HEK293 (cell line): ENCODE measurements around the gene CNTFR.

Experiments used
- CTCF ChIA-PET: fragments of 350-600 bp; formaldehyde crosslinking; extraction: SDS; loops from one replicate; lab custom pipeline; 2021; ENCODE audit warnings: antibody characterized with exemption; lab: Yijun Ruan, JAX
- POLR2A ChIA-PET: fragments of 300-600 bp; formaldehyde crosslinking; extraction: SDS; loops from one replicate; lab custom pipeline; 2020; ENCODE audit warnings: antibody characterized with exemption, inconsistent platforms; lab: Yijun Ruan, JAX
- H3K27ac ChIP-seq: fragments of 200-500 bp; sonication (Bioruptor generic); 2 replicates; pipeline ENCODE4 v1.5.1; 2014; ENCODE audit warnings: low read depth, low read length, control low read depth, inconsistent platforms; ENCODE audit errors: extremely low read depth
- H3K36me3 ChIP-seq, 2 experiments: fragments of 200-500 bp in 1 of 2; sonication (Bioruptor generic) in 1 of 2; 1 replicate in 1 of 2; 2 replicates in 1 of 2; pipeline ENCODE4 v1.5.1; 2014 to 2017; ENCODE audit warnings: inconsistent platforms in 2 of 2, low read length in 2 of 2; ENCODE audit not compliant: control insufficient read depth in 2 of 2, insufficient read depth in 1 of 2
- H3K4me1 ChIP-seq: fragments of 200-500 bp; sonication (Bioruptor generic); 2 replicates; pipeline ENCODE4 v1.5.1; 2014; ENCODE audit warnings: mild to moderate bottlenecking, low read length, inconsistent platforms; ENCODE audit not compliant: control insufficient read depth, insufficient read depth
- H3K4me3 ChIP-seq: 2 replicates; pipeline ENCODE4 v1.5.1; 2011; ENCODE audit warnings: low read depth, mild to moderate bottlenecking, control low read depth, low read length, moderate library complexity
- H3K9me3 ChIP-seq: fragments of 200-500 bp; sonication (Bioruptor generic); 2 replicates; pipeline ENCODE4 v1.5.1; 2014; ENCODE audit warnings: low read depth, low read length, inconsistent platforms; ENCODE audit not compliant: control insufficient read depth, insufficient read depth
- GLIS1 ChIP-seq: fragments of 450-650 bp; formaldehyde crosslinking; IDR thresholded peaks from 2 replicates; pipeline ENCODE4 v1.5.1; 2016; ENCODE audit warnings: missing biosample characterization, missing genetic modification characterization
- GLIS2 ChIP-seq: fragments of 450-650 bp; formaldehyde crosslinking; IDR thresholded peaks from 2 replicates; pipeline ENCODE4 v1.5.1; 2016; ENCODE audit warnings: missing biosample characterization, missing genetic modification characterization
- KLF7 ChIP-seq: fragments of 450-650 bp; formaldehyde crosslinking; IDR thresholded peaks from 2 replicates; pipeline ENCODE4 v1.5.1; 2016; ENCODE audit warnings: missing biosample characterization, missing genetic modification characterization, borderline replicate concordance
- PRDM10 ChIP-seq: fragments of 450-650 bp; formaldehyde crosslinking; IDR thresholded peaks from 2 replicates; pipeline ENCODE4 v1.5.1; 2016; ENCODE audit warnings: missing biosample characterization, missing genetic modification characterization
- SCRT2 ChIP-seq: fragments of 450-650 bp; formaldehyde crosslinking; IDR thresholded peaks from 2 replicates; pipeline ENCODE4 v1.5.1; 2016; ENCODE audit warnings: missing biosample characterization, missing genetic modification characterization
- ZBTB17 ChIP-seq: fragments of 450-650 bp; formaldehyde crosslinking; IDR thresholded peaks from 2 replicates; pipeline ENCODE4 v1.5.1; 2016; ENCODE audit warnings: missing biosample characterization, missing genetic modification characterization
- ZBTB7A ChIP-seq: fragments of 450-650 bp; formaldehyde crosslinking; IDR thresholded peaks from 2 replicates; pipeline ENCODE4 v1.5.1; 2016; ENCODE audit warnings: low read depth, missing biosample characterization, missing genetic modification characterization
- ZFHX2 ChIP-seq: fragments of 450-650 bp; formaldehyde crosslinking; conservative IDR thresholded peaks from 2 replicates; pipeline ENCODE4 v1.5.1; 2016; ENCODE audit warnings: missing biosample characterization, missing genetic modification characterization
- ZIC2 ChIP-seq: fragments of 450-650 bp; formaldehyde crosslinking; IDR thresholded peaks from 2 replicates; pipeline ENCODE4 v1.5.1; 2016; ENCODE audit warnings: missing biosample characterization, missing genetic modification characterization
- ZNF2 ChIP-seq: fragments of 450-650 bp; formaldehyde crosslinking; IDR thresholded peaks from 2 replicates; pipeline ENCODE4 v1.5.1; 2016; ENCODE audit warnings: missing biosample characterization, missing genetic modification characterization
- ZNF211 ChIP-seq: fragments of 450-650 bp; formaldehyde crosslinking; IDR thresholded peaks from 2 replicates; pipeline ENCODE4 v1.5.1; 2016; ENCODE audit warnings: low read depth, missing biosample characterization, missing genetic modification characterization
- ZNF335 ChIP-seq: fragments of 450-650 bp; formaldehyde crosslinking; conservative IDR thresholded peaks from 2 replicates; pipeline ENCODE4 v1.5.1; 2016; ENCODE audit warnings: missing biosample characterization, missing genetic modification characterization
- ZNF341 ChIP-seq: fragments of 450-650 bp; formaldehyde crosslinking; IDR thresholded peaks from 2 replicates; pipeline ENCODE4; 2016; ENCODE audit warnings: low read depth, missing biosample characterization, missing genetic modification characterization
- ZNF37A ChIP-seq: fragments of 450-650 bp; IDR thresholded peaks from 2 replicates; pipeline ENCODE4 v1.5.1; 2018; ENCODE audit warnings: missing biosample characterization, missing genetic modification characterization
- ZNF585B ChIP-seq: fragments of 450-650 bp; formaldehyde crosslinking; IDR thresholded peaks from 2 replicates; pipeline ENCODE4 v1.5.1; 2016; ENCODE audit warnings: missing biosample characterization, missing genetic modification characterization
- ZNF843 ChIP-seq: fragments of 450-650 bp; formaldehyde crosslinking; IDR thresholded peaks from 2 replicates; pipeline ENCODE4 v1.5.1; 2016; ENCODE audit warnings: missing biosample characterization, missing genetic modification characterization
- ZSCAN4 ChIP-seq: fragments of 450-650 bp; formaldehyde crosslinking; IDR thresholded peaks from 2 replicates; pipeline ENCODE4 v1.5.1; 2017; ENCODE audit warnings: missing biosample characterization, missing genetic modification characterization
- TF ChIP-seq, protein P1 (sequence below): fragments of 450-650 bp; formaldehyde crosslinking; IDR thresholded peaks from 2 replicates; pipeline ENCODE4 v1.5.1; 2016; ENCODE audit warnings: missing biosample characterization, missing genetic modification characterization
- TF ChIP-seq, protein P2 (sequence below): fragments of 450-650 bp; formaldehyde crosslinking; IDR thresholded peaks from 2 replicates; pipeline ENCODE4 v1.5.1; 2016; ENCODE audit warnings: missing biosample characterization, missing genetic modification characterization
- TF ChIP-seq, protein P3 (sequence below): fragments of 450-650 bp; formaldehyde crosslinking; IDR thresholded peaks from 2 replicates; pipeline ENCODE4 v1.5.1; 2017; ENCODE audit warnings: missing biosample characterization, missing genetic modification characterization
- TF ChIP-seq, protein P4 (sequence below): fragments of 450-650 bp; IDR thresholded peaks from 2 replicates; pipeline ENCODE4 v1.5.1; 2018; ENCODE audit warnings: missing biosample characterization, mild to moderate bottlenecking, missing genetic modification characterization

The CNTFR gene, protein sequence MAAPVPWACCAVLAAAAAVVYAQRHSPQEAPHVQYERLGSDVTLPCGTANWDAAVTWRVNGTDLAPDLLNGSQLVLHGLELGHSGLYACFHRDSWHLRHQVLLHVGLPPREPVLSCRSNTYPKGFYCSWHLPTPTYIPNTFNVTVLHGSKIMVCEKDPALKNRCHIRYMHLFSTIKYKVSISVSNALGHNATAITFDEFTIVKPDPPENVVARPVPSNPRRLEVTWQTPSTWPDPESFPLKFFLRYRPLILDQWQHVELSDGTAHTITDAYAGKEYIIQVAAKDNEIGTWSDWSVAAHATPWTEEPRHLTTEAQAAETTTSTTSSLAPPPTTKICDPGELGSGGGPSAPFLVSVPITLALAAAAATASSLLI

GRCh38 chr9:34589636-34590380 lies at the start of gene CNTFR:
Gene CNTFR (minus strand): TSS chr9:34589724. CDS start chr9:34568981, 20,743 bp downstream.
- CTCF ChIA-PET: interaction anchor here (0.6 to 1.3 kb wide), 2 partner anchors 41 to 154 kb away, joined by 3 to 4 read pairs; no protein-coding TSS in a partner anchor
- no peaks in the 10 kb centered on the region for H3K4me1 ChIP-seq
- H3K9me3 ChIP-seq: no peaks in the 10 kb centered on the region
- H3K36me3 ChIP-seq: no peaks in the 10 kb centered on the region
- H3K4me3 ChIP-seq: peak within 1 kb of the TSS; percentile 44
- POLR2A ChIA-PET: no interaction called here
- peak within 1 kb of the TSS; percentile 44; the same call in 1 of the 2 replicates for H3K27ac ChIP-seq
- TF ChIP-seq, protein P1, sequence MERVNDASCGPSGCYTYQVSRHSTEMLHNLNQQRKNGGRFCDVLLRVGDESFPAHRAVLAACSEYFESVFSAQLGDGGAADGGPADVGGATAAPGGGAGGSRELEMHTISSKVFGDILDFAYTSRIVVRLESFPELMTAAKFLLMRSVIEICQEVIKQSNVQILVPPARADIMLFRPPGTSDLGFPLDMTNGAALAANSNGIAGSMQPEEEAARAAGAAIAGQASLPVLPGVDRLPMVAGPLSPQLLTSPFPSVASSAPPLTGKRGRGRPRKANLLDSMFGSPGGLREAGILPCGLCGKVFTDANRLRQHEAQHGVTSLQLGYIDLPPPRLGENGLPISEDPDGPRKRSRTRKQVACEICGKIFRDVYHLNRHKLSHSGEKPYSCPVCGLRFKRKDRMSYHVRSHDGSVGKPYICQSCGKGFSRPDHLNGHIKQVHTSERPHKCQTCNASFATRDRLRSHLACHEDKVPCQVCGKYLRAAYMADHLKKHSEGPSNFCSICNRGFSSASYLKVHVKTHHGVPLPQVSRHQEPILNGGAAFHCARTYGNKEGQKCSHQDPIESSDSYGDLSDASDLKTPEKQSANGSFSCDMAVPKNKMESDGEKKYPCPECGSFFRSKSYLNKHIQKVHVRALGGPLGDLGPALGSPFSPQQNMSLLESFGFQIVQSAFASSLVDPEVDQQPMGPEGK (tag by site-specific recombination): 0 out of 2 replicates have a peak, but pooled peaks have one; percentile 26
- peak; percentile 49 for TF ChIP-seq GLIS1 (tag by site-specific recombination)
- peak; percentile 64 for TF ChIP-seq ZNF335
- TF ChIP-seq, protein P2, sequence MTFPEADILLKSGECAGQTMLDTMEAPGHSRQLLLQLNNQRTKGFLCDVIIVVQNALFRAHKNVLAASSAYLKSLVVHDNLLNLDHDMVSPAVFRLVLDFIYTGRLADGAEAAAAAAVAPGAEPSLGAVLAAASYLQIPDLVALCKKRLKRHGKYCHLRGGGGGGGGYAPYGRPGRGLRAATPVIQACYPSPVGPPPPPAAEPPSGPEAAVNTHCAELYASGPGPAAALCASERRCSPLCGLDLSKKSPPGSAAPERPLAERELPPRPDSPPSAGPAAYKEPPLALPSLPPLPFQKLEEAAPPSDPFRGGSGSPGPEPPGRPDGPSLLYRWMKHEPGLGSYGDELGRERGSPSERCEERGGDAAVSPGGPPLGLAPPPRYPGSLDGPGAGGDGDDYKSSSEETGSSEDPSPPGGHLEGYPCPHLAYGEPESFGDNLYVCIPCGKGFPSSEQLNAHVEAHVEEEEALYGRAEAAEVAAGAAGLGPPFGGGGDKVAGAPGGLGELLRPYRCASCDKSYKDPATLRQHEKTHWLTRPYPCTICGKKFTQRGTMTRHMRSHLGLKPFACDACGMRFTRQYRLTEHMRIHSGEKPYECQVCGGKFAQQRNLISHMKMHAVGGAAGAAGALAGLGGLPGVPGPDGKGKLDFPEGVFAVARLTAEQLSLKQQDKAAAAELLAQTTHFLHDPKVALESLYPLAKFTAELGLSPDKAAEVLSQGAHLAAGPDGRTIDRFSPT (tag by site-specific recombination): peak; percentile 54; the same call in 1 of the 2 replicates
- TF ChIP-seq PRDM10 (tag by site-specific recombination): no peak
- no peak for TF ChIP-seq SCRT2
- TF ChIP-seq GLIS2 (tag by site-specific recombination): peak; percentile 48; the same call in 1 of the 2 replicates
- TF ChIP-seq ZNF585B (tag by site-specific recombination): no peak
- no peak for TF ChIP-seq ZNF211 (tag by site-specific recombination)
- TF ChIP-seq, protein P3, sequence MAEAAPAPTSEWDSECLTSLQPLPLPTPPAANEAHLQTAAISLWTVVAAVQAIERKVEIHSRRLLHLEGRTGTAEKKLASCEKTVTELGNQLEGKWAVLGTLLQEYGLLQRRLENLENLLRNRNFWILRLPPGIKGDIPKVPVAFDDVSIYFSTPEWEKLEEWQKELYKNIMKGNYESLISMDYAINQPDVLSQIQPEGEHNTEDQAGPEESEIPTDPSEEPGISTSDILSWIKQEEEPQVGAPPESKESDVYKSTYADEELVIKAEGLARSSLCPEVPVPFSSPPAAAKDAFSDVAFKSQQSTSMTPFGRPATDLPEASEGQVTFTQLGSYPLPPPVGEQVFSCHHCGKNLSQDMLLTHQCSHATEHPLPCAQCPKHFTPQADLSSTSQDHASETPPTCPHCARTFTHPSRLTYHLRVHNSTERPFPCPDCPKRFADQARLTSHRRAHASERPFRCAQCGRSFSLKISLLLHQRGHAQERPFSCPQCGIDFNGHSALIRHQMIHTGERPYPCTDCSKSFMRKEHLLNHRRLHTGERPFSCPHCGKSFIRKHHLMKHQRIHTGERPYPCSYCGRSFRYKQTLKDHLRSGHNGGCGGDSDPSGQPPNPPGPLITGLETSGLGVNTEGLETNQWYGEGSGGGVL (tag by site-specific recombination): peak; percentile 19; the same call in 1 of the 2 replicates
- TF ChIP-seq ZNF341 (tag by site-specific recombination): no peak
- TF ChIP-seq KLF7: no peak
- TF ChIP-seq ZFHX2 (tag by site-specific recombination): peak; percentile 92
- peak; percentile 13; the same call in 1 of the 2 replicates for TF ChIP-seq ZBTB17 (tag by site-specific recombination)
- TF ChIP-seq ZNF843 (tag by site-specific recombination): no peak
- 0 out of 2 replicates have a peak, but pooled peaks have one; percentile 54 for TF ChIP-seq ZBTB7A (tag by site-specific recombination)
- TF ChIP-seq ZIC2 (tag by site-specific recombination): 0 out of 2 replicates have a peak, but pooled peaks have one; percentile 13
- peak; percentile 69; the same call in 1 of the 2 replicates for TF ChIP-seq ZSCAN4 (tag by site-specific recombination)
- TF ChIP-seq, protein P4, sequence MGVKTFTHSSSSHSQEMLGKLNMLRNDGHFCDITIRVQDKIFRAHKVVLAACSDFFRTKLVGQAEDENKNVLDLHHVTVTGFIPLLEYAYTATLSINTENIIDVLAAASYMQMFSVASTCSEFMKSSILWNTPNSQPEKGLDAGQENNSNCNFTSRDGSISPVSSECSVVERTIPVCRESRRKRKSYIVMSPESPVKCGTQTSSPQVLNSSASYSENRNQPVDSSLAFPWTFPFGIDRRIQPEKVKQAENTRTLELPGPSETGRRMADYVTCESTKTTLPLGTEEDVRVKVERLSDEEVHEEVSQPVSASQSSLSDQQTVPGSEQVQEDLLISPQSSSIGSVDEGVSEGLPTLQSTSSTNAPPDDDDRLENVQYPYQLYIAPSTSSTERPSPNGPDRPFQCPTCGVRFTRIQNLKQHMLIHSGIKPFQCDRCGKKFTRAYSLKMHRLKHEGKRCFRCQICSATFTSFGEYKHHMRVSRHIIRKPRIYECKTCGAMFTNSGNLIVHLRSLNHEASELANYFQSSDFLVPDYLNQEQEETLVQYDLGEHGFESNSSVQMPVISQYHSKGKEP (tag by site-specific recombination): no peak
- TF ChIP-seq ZNF2: no peak
- TF ChIP-seq ZNF37A (tag by site-specific recombination): no peak
